ENCODE results near the gene GALNT6. TPM values are rescaled to one million over a fixed set of nuclear protein-coding genes. Genes with fewer than 3 reads are reported as not detected.

The GALNT6 gene, protein sequence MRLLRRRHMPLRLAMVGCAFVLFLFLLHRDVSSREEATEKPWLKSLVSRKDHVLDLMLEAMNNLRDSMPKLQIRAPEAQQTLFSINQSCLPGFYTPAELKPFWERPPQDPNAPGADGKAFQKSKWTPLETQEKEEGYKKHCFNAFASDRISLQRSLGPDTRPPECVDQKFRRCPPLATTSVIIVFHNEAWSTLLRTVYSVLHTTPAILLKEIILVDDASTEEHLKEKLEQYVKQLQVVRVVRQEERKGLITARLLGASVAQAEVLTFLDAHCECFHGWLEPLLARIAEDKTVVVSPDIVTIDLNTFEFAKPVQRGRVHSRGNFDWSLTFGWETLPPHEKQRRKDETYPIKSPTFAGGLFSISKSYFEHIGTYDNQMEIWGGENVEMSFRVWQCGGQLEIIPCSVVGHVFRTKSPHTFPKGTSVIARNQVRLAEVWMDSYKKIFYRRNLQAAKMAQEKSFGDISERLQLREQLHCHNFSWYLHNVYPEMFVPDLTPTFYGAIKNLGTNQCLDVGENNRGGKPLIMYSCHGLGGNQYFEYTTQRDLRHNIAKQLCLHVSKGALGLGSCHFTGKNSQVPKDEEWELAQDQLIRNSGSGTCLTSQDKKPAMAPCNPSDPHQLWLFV
- 1 to 10 TPM; 8.0 to 9.7 TPM for total RNA-seq
- long read RNA-seq, donor 1, partial matches to known transcripts: 0 of 2 reads
- long read RNA-seq, donor 1, other reads (novel, unspliced or antisense): 2 of 2 reads
- long read RNA-seq, donor 2, partial matches to known transcripts: 1 of 7 reads
- long read RNA-seq, donor 2, other reads (novel, unspliced or antisense): 5 of 7 reads

DNA sequence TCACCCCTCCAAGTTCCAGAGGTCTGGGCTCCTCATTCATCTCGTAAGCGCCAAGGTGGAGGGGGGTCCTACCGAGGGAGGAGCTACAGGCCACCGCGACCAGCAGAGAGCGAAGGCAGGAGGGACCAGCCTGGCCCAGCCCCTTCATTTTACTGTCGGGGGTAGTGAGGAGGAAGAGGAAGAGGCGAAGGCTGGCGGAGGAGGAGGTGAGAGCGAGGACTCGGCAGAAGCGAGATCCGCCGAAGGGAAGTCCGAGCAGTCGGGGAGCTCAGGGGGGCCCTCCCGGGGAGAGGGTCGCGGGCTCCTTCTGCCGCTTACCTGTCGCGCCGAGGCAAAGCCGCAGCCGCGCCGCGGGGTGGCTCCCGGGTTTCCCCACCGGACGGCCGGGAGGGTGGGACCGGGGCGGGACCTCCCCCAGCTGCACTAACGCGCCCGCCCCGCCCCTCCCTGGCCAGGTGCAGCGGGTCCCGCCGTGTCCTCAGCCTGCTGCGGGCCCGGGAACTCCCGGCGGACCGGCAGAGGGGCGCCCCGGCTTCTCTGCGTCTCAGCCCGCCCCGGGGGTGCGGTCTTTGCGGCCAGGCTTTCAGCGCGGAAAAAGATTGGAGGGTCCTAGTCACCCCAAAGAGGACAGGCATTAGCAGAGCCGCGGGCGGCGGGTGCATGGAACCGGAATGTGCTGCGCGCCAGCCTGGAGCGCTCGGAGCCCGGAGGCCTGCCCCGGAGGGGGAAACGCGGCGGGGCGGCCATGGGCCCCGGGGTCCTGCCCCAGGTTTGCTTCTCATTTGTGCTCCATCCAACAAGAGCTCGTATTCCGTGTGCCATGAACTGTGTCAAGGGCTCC lies at the start of gene GALNT6:
Gene GALNT6, minus strand, starts transcription at position 124 of the 841 bp plus-strand sequence. CDS start 11,625 bp downstream, outside the sequence.
- intact Hi-C loops (cut with DNase I): no loop called here
- peak; percentile 82 for DNase-seq (ENCODE audit: low spot score)

DNA sequence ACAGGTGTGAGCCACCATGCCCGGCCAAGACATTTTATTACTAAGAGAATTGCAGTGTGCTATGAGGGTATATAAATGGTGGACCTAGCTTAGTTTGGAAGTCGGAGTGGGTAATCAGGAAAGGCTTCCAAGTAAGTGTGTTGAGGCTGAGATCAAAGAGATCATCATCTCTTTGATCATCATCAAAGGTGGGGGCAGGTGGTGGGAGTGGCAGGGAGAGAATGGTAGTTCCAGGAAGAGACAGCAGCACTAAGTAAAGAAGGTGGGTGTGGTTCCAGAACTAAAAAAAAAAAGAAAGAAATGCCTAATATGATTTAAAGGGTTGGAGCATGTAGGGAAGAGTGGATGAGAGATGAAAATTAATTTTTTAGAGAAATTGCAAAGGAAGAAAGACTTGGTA lies 48.1 kb upstream of the GALNT6 start:
- no peak for DNase-seq (ENCODE audit: low spot score)
- intact Hi-C loops (cut with DNase I): no loop called here

DNA sequence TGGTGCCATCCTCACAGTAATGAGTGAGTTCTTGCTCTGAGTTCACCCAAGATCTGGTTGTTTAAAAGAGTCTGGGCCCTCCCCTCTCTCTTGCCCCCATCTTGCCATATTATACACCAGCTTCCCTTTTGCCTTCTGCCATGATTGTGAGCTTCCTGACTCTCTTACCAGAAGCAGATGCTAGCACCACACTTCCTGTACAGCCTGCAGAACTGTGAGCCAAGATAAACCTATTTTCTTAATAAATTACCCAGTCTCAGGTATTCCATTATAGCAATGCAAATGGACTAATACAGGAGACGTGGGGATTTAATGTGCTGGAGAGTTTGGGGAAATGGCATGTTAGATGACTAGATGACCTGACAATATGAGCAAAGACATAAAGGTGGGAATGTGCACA lies 46.2 kb upstream of the GALNT6 start:
- intact Hi-C loops (cut with DNase I): no loop called here
- DNase-seq (ENCODE audit: low spot score): no peak

DNA sequence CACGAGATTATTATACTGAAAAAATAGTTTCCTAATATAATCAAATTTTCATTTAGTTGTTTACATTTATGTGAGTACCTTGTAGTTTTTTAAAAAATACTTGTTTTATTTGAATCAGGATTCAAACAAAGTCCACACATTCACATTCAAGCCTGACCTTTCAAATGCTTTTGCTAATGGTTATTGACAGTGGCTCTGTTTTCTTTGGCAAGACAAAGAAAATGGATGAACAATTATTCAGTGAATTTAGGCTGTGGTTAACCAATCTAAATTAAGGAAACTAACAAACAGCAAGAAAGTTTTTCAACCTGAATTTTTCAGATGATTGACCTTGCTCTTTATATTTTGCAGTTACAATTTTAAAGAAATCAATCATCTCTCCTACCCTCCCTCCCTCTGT lies 43.1 kb upstream of the GALNT6 start:
- intact Hi-C loops (cut with DNase I): no loop called here
- no peak for DNase-seq (ENCODE audit: low spot score)

DNA sequence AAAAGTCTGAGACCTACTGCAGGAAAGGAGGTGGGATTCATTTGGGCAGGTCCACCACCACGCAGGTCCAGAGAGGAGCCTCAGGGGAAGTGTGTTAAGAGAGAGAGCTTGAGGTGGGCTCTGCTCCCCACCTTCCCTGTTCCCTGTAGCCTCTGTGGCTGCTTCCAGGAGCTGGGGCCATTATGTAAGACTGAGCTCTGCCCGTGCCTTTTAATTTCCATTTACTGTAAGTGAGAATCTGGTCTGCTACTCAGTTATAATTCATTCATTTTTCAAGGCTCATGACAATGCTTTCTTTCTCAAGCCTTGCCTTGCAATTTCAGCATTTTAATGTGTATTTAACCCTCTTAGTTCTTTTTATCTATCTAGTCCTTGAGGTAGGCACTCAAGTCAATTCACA lies 41.7 kb upstream of the GALNT6 start:
- intact Hi-C loops (cut with DNase I): no loop called here

DNA sequence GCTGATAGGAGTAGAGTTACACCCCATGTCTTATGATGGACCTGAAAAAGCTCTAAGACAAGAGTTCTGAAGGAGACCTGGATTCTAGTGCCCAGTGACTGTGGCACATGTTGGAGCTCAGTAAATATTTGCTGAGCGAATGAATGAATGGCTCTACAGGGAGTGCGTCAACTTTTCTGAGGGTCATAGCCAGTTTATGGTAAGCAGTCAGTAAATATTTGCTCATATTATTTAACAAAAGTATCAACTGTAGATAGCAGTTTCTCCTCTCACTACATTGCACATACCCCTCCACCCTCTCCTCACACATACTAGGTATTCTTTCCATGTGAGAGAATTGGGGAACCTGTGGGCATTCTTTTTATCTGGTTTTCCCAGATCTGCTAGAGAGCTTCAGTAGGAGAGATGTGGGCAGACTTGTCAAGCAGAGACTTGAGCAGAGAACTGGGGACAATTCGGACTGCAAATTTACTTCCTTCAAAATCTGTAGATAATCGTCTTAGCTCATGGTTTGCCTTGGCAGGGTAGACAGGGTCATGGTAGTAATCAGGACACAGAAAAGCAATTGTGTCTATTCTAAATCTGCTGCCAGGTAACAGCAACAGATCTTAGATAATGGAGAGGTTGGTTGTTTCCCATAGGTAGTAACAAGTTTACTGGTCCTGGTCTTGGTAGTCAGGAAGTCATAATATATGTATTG lies 39.1 kb upstream of the GALNT6 start:
- intact Hi-C loops (cut with DNase I): no loop called here
- DNase-seq (ENCODE audit: low spot score): no peak

More for the DNA sequence above, 41.7 kb upstream of the GALNT6 start:
- DNase-seq (ENCODE audit: low spot score): no peak

DNA sequence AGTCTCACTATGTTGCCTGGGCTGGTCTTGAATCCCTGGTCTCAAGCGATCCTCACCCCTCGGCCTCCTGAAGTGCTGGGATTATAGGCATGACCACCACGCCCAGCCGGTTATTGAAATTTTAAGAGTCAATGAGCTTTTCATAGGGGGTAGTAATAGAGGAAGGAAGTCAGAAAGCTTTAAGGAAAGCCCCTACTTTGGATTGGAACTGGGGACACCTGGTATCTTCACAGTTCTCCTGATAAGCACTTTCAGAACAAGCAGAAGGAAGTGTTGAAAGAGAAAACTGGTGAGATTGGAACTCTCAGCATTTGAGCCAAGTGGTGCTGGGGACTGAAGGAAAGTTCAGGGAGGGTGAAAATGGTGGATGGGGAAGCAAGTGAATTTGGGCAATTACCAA lies 38.5 kb upstream of the GALNT6 start:
- DNase-seq (ENCODE audit: low spot score): no peak
- intact Hi-C loops (cut with DNase I): no loop called here

DNA sequence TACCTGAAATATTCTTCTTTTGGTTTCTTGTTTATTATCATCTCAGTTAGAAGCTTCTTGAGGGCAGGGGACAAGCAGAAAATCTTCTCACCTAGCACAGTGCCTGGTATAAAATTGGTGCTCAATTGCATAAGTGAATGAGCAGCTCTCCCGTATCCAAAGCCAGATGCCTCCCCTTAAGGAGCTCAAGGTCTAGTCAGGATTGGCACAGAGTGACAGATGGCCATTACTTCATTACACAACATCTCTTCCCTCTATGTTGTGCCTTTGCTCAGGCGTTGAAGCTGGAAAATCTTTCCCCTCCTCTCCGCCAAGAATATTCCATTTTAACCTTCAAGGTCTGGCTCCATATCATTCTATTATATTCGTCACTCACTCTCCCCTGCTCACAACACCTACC lies 37.0 kb upstream of the GALNT6 start:
- DNase-seq (ENCODE audit: low spot score): no peak
- intact Hi-C loops (cut with DNase I): no loop called here

DNA sequence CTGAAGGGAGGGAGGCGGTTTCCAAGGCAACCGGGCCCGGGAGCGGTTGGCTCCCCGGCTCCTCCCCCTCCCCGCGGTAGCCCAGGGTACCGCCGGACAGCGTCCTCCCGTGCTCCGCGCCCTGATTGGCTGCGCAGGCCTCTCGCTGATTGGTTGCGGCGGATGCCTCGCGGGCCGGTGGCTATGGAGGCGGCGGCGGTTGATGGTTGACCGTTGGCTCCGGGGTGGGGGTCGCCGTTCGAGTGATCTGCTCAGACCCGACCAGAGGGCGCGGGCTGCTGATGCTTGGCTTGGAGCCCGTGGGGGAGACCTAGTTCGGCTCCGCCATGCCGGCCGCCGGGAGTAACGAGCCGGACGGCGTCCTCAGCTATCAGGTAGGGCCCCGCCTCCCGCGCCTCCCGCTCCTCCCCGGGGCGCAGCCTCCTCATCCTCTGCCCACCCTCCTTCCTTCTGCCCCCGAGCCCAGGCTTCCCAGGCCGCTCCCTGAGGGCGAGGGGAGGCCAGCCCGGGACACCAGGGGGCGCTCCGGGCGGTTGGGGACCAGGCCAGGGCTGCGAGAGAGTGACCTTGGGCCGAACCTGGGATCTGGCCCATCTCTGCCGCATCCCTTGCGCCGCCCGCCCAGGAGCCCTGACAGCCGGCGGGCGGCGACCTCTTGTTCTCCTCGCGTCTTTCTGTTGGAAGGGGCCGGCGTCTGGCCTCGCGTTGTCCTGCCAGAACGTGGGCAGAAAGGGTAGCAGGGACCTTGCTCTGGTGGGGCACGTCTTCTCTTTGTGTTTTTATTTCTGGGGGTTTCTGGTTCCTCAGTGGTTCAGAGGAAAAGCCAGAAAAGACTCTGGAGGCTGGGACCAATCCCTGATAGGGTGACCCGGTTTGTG lies 33.7 kb upstream of the GALNT6 start, which contains the start of gene SLC4A8:
Gene SLC4A8, plus strand, starts transcription at position 170 of the 878 bp plus-strand sequence. Its CDS starts 157 bp downstream, at position 327.
- intact Hi-C loops (cut with DNase I): loop anchor here in 1 of 2 donors (5.0 kb wide), 1 partner anchor 1487 kb away; no protein-coding TSS in a partner anchor
- peak; percentile 92 for DNase-seq (ENCODE audit: low spot score)

DNA sequence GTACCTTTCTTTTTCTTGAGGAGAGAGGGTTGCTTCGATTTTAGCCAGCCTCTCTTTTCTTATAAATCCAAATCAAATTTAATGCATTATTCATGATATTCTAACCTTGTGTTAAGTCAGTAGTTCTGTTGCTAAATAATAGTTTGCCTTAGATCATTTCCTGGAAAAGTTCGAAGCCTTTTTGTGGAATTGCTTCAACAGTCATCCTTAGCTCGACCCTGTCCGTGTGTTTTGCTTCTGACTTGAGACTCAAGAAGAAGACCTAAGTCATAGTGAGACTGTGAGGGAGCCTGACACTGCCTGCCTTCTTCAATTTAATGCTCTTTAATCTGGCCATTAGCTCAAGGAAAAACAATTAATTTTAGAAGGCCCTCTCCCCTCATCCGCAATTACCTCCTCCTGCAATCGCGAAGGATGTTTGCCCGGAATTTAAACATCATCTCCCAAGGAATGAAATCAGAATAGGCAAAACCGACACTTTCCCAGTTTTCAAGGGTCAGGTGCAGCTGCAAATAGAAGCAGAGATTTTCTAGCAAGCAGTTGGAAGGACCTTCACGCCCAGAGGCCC lies 33.0 kb upstream of the GALNT6 start:
- intact Hi-C loops (cut with DNase I): loop anchor here in 1 of 2 donors (5.0 kb wide), 1 partner anchor 1488 kb away; no protein-coding TSS in a partner anchor
- no peak for DNase-seq (ENCODE audit: low spot score)

DNA sequence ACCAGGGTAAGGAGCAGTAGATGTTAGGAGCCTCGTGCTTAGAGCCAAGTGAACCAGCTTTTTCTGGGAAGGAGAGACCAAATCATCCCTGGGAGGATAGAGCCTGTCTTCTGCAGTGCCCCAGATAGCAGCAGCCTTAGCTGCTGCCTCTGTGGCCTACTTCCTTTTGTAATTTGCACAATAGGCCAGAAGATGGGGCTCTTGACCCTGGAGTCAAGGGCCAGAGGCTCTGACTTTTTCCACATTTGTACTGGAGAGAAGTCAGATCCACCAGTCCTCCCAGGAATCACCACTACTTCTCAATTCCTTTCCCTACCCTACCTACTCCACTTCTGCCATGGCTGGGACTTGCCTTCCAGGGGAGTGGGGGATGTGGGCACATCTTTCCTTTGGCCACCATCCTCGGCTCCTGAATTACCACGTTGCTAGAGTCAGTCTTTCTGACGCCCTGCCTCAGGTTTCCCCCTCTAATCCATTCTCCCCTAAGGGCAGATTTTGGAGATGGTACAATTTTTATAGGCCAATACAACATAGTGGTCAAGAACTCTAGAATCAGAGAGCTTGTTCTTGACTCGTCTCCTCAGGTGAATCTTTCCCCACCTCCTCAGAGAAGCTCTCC lies 30.2 kb upstream of the GALNT6 start:
- DNase-seq (ENCODE audit: low spot score): no peak
- intact Hi-C loops (cut with DNase I): loop anchor here in 1 of 2 donors (5.0 kb wide), 1 partner anchor 1491 kb away; no protein-coding TSS in a partner anchor

DNA sequence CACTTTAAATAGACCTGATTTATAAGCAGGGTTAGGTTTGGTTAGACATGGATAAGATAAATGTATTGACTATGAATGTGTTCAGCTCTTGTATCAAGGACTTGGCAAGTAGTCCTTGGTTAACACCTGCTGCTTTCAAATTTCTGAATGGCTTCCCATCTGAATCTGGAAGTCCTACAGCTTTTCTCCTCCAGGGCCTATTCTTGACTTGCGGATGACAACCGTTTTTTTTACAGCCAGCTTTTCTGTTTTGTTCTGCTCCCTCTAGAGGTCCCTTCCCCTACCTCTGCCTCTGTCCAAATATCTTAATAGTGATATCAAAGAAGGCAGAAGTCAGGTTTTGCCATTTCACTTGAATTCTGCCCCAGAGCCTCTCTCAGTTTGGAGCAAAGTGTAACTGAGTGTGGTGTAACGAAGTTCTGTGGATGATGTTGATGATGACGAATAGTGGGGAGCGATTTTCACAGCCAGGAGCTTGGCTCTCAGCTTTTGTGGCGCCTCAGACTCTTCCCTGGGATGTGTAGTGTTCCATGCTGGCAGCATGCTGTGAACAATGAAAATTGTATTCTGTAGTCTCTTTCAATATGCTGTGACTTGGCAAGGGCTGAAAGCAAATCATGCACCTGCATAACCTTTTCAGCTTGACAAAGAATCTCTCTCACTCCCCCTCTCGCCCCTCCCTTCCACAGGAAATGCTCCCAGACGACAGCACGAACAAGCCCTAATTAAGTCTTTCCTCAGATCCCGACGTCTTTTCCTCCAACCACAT lies 28.4 kb upstream of the GALNT6 start:
- no peak for DNase-seq (ENCODE audit: low spot score)
- intact Hi-C loops (cut with DNase I): loop anchor here in 1 of 2 donors (5.0 kb wide), 1 partner anchor 1493 kb away; no protein-coding TSS in a partner anchor

DNA sequence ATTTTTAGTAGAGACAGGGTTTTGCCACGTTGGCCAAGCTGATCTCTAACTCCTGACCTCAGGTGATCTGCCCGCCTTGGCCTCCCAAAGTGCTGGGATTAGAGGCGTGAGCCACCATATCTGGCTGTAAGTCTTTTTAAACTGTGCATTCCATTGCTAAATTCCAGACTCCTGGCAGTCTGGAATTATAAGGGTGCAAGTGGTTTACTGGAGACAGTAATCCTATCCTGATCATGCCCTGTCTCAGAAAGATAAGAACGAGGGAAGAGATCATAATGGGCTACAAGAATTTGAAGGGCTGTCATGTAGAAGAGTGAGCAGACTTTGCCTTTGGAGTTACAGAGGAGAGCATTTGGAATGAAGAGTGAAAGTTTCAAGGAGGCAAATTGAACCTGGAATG lies 26.6 kb upstream of the GALNT6 start:
- no peak for DNase-seq (ENCODE audit: low spot score)
- intact Hi-C loops (cut with DNase I): no loop called here

DNA sequence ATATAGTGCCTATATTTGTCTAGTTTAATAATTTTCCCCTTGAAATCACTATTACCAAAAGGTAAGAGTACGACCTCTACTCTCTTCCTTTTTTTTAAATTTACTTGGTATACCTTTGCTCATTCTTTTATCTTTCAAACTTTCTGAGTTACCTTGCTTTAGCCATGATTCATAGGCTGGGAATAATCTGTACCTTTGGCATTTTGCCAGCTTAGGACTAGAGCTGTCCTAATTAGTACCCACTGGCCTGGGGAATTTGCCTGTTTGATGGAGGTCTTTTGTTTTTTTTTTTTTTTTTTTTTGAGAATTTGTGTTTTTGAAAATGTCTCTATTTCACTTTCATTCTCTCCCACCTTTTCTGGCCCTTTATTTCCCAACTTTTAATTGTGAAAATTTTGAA lies 24.7 kb upstream of the GALNT6 start:
- intact Hi-C loops (cut with DNase I): no loop called here
- no peak for DNase-seq (ENCODE audit: low spot score)

DNA sequence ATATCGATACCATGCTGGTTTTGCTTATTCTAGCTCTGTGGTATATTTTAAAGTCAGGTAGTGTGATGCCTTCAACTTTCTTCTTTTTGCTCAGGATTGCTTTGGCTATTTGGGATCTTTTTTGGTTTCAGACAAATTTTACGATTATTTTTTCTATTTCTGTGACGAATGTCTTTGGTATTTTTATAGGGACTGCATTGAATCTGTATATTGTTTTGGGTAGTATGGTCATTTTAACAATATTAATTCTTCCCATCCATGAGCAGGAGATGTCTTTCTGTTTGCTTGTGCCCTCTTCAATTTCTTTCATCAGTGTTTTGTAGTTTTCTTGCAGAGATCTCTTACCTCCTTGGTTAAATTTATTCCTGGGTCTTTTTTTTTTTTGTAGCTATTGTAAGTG lies 22.6 kb upstream of the GALNT6 start:
- intact Hi-C loops (cut with DNase I): no loop called here
- no peak for DNase-seq (ENCODE audit: low spot score)

DNA sequence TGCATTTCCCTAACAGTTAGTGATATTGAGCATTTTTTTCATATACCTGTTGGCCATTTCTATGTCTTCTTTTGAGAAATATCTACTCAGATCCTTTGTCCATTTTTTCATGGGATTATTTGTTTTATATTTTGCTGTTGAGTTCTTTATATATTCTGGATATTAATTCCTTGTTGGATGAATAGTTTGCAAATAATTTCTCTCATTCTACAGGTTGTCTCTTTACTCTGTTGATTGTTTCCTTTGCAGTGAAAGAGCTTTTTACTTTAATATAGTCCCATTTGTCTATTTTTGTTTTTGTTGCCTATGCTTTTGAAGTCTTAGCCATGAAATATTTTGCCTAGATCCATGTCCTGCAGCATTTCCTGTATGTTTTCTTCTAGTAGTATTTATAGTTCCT lies 21.9 kb upstream of the GALNT6 start:
- intact Hi-C loops (cut with DNase I): no loop called here
- no peak for DNase-seq (ENCODE audit: low spot score)
